ENCODE data around the gene NUP98.
A peak's percentile ranks its signal among the peaks of the same experiment; 100 is the strongest.
"Not testable (repeated sequence)": the region's sequence is repeated elsewhere in the genome, so short reads cannot be mapped to it uniquely, and the experiment has no call there.

Gene NUP98

DNA sequence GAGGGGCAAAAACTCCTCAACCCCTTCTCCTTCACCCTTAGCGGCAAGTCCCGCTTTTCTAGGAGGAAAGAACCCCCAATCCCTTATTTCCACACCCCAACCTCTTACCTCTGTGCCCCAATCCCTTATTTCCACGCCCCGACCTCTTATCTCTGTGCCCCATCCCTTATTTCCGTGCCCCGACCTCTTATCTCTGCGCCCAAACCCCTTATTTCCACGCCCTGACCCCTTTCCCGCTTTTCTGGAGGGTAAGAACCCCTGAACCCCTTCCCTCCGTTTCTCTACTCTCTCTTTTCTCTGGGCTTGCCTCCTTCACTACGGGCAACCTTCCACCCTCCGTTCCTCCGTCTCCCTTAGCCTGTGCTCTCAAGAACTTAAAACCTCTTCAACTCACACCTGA, 148.5 kb downstream of the NUP98 start:
- DNase-seq, result peak in 2 of 10 donors; percentile 1 to 27
- intact Hi-C loops (cut with DNase I), result not testable (repeated sequence)

DNA sequence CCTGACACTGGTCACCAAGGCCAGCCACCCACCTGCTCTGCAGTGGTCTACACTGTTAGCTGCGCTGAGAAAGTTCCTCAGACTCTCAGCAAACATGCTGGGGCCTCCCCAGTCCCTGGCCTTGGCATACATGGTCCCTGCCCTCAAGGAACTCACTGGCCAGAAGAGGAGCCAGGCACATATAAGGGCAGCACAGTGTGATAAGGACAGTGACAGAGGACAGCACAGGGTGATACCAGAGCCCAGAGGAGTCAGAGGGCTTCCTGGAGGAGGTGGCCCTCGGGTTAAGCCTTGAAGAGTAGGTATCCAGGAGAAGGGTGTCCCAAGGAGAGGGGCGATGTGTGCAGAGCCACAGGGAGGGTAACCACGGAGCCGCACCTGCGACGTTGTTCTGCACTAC, 151.8 kb downstream of the NUP98 start:
- intact Hi-C loops (cut with DNase I), result no loop called here
- DNase-seq, result peak in 2 of 10 donors; percentile 36 to 47

DNA sequence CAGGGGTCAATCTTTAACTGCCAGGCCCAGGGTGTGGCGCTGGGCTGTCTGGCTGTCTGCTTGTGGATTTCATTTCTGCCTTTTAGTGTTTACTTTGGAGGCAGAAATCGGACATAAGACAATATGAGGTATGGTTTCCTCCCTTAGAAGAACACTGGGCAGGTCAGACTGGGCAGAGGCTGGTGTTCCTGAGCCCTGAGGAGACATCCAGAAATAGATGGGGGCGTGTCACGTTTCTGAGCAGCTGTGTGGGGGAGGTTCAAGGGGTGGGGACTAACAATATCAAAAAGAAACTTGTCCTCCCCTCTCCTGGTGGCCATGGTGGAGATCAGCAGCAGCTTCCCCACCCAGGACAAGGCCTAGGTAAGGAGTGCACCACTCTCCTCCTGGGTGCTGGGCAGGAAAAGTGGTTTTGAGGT, 152.5 kb downstream of the NUP98 start, which contains the start of gene ART1:
ART1 (plus strand) TSS at position 312 of the 419 bp plus-strand sequence. CDS start 14,086 bp downstream, outside the sequence.
- peak in 2 of 10 donors; percentile 7 to 11 for DNase-seq
- intact Hi-C loops (cut with DNase I), result no loop called here

DNA sequence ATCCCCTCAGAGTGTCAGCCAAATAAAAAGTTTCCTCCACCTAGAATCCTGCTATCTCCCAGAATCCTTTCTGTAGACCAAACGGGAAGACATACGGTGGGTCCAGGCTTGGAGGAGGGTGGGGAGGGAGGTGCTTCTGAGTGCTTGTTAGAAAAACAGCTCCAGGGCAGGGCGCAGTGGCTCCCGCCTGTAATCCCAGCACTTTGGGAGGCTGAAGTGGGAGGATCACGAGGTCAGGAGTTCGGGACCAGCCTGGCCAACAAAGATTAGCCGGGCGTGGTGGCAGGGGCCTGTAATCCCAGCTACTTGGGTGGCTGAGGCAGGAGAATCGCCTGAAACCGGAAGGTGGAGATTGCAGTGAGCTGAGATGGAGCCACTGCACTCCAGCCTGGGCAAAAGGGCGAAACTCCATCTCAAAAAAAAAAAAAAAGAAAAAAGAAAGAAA, 154.2 kb downstream of the NUP98 start:
- DNase-seq, result peak in 2 of 10 donors; percentile 45 to 53
- intact Hi-C loops (cut with DNase I), result not testable (repeated sequence)

DNA sequence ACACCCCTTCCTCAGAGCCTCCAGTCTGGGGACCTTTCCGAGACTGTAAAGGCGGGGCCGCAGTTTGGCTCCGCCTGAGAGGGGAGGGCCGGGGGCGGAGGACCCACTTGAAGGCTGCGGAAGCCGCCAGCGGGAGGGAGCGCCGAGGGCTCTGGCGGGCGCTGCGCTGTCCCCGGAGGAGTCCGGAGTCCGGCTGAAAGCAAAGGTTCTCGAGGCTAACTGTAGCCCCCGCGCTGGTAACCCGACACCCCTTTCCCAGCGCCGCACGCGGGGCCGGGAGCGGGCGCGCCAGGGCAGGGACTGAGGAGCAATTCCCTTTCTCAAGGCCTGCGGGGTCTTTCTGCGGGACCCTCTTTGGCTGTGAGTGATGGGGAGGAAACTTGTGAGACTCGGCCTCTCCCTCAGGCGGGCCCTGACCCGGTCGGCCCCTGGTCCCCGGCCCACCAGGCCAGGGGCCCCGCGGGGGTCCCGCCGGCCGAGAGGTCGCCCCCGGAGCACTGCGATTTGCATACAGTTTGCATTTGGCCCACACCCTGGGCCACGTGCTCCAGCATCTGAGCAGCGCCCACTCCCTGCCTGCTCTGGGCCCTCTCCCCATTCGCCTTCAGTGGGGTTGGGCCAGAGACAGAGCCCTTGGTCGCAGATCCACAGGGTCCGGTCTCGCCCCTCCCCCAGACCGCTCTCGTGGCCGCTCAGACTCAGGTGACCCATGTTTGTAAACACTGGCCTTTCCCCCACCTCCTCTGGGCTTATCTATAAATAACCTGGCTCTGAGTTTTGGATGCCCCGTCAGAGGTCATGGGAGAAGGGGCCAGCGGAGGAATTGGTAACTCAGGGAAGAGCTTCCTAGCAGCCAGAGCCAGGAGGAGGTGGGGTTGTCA, 155.0 kb downstream of the NUP98 start:
- DNase-seq, result peak in 4 of 10 donors; percentile 25 to 82 (median 52)
- intact Hi-C loops (cut with DNase I), result no loop called here

DNA sequence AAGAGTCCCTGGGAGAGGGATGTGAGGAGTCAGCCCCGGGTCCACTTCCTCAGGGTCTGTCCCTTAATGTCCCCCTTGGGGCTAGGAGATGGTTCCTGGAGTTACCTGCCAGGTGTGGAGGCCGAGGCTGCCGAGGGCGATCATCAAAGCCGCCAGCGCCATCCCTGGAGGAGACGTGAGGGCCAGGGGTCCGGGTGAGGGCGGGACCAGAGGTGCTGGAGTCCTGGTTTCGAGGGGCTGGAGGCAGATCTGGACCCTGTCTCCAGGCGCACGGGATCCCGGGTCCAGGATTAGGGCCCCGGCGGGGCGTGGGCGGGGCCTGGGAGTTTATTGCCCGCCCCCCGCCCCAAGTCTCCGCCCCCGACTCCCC, 155.7 kb downstream of the NUP98 start, which contains the start of gene ART5:
ART5 (minus strand) TSS at position 292 of the 370 bp plus-strand sequence; CDS start at position 162, 130 bp downstream.
- intact Hi-C loops (cut with DNase I), result no loop called here

DNA sequence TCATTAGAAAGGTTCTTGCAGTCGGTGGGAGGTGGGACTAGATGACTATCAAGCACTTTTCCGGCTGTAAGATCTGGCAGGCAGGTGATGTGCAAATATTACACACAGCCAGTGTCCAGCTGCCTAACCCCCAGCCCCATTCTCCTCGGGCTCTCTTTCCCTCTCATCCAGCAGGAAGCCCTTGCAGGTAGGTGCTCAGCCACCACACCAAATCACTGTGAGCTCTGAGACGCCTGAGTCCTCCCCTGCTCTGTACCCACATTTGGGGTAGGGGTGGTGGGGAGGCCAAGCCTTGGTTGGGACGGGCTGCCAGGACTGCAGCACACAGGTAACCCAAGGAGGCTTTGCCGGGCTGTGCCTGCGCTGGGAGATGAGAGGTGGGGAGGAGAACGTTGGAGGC, 156.2 kb downstream of the NUP98 start:
- intact Hi-C loops (cut with DNase I), result no loop called here

More for the DNA sequence above, 155.7 kb downstream of the NUP98 start, which contains the start of gene ART5:
- DNase-seq, result peak in 1 of 10 donors; percentile 74

DNA sequence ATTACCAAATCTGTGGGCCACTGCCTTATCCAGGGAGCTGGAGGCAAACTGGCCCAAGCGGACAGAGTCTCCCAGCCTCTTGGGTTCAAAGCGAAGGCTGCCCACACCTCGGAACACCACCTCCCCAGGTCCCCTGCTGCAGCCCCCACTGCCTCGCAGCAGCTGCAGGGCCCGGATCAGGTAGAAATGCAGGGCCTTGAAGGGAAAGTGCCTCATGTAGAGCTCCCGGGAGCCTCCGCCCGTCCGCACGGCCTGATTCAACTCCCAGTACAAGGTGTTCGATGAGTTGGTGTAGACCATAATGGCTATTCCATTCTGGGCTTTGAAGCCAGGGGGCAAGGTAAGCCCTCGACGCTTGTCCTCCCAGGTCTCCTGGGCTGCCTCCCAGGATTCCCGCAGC, 157.5 kb downstream of the NUP98 start:
- DNase-seq, result peak in 1 of 10 donors; percentile 55
- intact Hi-C loops (cut with DNase I), result no loop called here

More for the DNA sequence above, 156.2 kb downstream of the NUP98 start:
- DNase-seq, result peak in 2 of 10 donors; percentile 41 to 60

DNA sequence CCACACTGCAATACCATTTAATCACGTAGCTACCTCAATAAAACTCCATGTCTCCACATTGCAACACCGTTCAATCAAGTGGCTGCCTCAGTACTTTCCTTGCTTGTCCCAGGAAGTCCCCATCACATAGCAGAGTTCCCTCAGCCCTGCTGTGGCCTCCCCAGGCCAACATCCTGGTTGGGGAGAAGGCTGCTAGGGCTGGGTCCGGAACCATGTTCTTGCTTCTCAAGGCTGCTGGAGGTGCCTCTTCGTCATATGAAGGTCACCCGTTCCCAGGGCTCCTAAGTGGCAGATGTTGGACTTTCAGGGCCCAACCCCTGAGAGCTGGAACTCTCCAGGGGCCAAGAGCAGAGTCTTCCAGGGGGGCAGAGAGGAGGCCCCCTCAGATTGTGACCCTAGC, 158.8 kb downstream of the NUP98 start:
- DNase-seq, result peak in 1 of 10 donors; percentile 58
- intact Hi-C loops (cut with DNase I), result no loop called here

DNA sequence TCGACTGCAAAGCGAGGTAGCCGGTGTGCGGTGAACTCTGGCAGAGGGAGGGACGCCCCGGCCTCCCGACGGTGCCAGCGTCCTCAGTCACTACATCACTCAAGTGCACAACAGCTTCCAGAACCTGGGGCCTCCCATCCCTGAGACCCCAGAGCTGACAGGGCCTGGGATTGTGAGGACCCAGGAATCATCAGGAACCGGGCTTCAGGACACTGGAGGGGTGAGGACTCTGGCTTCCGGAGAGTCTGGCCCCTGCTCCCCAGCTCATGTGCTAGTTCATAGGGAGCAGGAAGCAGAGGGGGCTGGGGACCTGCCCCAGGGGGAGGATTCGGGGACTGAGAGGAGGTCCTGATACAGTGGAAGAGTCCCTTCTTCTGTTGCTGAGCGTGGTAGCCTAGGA, 160.2 kb downstream of the NUP98 start:
- DNase-seq, result peak in 2 of 10 donors; percentile 39 to 41
- intact Hi-C loops (cut with DNase I), result no loop called here

DNA sequence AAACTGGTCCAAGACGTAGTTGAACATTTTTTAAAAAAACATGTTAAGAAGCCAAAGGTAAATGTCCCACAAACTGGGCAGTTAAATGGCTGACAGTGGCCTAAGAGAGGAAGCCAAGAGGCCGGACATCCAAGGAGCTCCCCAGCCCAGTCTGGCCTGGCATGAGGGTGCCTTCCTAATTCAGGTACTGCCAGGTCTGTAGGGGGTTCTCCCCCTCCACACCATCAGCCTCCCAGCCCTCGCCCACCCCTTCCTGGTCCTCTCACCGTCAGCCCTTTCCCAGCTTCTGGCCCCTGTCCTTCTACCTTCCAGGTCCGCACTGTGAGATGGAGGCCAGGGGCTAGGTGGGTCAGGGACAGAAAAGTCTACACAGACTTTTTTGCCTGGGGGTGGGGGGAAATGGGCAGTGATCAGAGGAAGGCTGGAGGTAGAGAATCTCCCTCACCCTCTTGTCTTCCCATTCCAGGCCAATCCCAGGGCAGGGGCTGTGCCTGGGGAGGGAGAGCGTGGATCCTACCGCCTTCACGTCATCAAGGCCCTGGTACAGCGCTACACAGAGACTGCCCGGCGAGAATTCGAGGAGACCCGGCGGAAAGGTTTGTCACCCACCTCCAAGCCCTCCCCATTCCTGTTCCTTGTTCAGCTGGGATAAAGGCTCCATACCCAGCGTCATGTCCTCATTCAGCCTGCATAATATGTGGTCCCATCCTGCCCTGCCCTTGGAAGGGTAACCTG, 161.5 kb downstream of the NUP98 start:
- intact Hi-C loops (cut with DNase I), result no loop called here
- DNase-seq, result peak in 2 of 10 donors; percentile 35 to 51

DNA sequence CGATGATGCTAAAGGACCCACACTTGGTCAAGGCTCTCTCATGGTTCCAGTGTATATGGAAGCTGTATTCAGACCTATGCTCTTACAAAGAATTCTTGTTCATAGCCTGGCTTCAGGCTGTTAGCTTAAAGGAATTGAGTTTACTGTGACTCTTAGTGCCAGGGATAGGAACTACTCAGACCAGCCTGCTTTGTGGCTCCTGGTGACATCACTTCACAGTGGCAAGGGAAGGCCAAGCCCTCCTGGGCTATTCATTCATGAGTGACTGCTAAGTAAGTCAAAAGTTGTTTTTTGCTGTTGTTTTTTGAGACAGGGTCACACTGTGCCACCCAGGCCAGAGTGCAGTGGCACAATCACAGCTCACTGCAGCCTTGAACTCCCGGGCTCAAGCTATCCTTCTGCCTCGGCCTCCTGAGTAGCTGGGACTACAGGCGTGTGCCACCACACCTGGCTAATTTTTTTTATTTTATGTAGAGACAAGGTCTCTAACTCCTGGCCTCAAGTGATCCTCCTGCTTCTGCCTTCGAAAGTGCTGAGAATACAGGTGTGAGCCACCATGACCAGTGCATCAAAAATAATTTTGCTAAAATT, 165.2 kb downstream of the NUP98 start:
- peak in 2 of 10 donors; percentile 24 to 47 for DNase-seq
- intact Hi-C loops (cut with DNase I), result no loop called here

DNA sequence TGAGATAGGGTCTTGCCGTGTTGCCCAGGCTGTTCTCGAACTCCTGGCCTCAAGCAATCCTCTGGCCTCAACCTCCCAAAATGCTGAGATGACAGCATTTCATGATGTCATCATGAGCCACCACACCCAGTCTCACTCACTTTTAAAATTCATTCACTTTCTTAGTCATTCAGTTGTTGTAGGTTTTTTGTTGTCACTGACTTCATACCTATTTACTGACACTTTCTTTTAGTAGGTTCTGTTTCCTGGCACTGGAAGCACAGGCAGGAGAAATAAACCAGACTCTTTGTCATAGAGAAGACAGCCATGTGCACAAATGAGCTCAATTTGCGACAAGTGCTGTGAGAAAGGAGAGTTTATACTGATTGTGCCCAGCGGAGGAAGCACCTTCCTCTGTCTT, 166.0 kb downstream of the NUP98 start:
- intact Hi-C loops (cut with DNase I), result no loop called here
- DNase-seq, result no peak

DNA sequence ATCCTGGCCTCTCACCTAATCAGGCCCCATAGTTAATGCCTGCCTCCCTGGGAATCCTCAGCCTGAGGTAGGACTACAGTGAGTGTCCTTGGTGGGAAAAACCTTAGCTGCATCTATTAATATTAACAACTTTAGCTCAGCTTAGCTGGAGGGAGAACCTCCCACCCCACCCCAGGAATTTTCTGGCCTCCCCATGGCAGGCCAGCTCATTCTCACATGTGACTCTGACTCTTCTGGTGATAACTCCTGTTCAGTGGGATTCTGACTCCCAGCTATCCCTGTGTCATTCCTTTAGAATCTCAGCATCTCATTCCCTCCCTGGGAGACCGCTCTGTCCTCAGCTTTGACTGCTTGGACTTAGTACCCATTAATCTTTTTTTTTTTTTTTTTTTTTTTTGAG, 170.1 kb downstream of the NUP98 start:
- intact Hi-C loops (cut with DNase I), result no loop called here
- peak in 3 of 10 donors; percentile 4 to 32 (median 8) for DNase-seq

DNA sequence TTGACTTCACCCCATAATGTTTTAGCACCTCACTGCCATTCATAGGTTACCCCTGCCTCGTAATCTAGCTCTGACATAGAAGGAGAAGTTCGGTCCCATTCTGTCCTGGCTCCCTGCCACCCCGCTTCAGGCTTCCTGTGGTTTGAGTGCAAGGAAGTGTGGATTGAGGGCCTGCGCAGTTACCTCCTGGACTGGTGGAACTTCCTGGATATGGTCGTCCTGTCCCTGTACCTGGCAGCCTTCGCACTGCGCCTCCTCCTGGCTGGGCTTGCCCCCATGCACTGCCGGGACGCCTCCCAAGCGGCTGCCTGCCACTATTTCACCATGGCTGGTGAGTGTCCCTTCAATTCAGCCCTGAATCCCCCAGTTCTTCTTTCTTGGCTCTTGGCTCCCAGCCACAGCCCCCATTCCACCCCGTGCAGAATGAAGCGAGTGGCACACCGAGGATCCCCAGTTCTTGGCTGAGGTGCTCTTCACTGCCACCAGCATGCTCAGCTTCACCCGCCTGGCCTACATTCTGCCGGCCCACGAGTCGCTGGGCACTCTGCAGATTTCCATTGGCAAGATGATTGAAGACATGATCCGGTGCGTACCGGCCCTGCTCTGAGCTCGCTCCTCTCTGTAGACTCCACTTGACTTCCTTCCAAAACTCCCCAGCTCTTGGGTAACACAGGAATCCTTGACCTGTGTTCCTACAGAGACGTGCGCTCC, 170.9 kb downstream of the NUP98 start:
- intact Hi-C loops (cut with DNase I), result no loop called here

More for the DNA sequence above, 170.9 kb downstream of the NUP98 start:
- DNase-seq, result peak in 8 of 10 donors; percentile 18 to 89 (median 30)
